HUES64 (cell line): Measurements from ENCODE around the gene ZNF736. TPM values are rescaled to one million over a fixed set of nuclear protein-coding genes. Genes with fewer than 3 reads are reported as not detected.
A peak's percentile ranks its signal among the peaks of the same experiment; 100 is the strongest.
"Not testable (repeated sequence)": the region's sequence is repeated elsewhere in the genome, so short reads cannot be mapped to it uniquely, and the experiment has no call there.

Experiments
- H3K27ac ChIP-seq: 2 replicates; pipeline ENCODE4 v1.7.0; 2013; ENCODE audit warnings: low read depth, low read length, inconsistent platforms
- H3K27me3 ChIP-seq: 2 replicates; pipeline ENCODE4 v1.6.1; 2013; ENCODE audit warnings: mild to moderate bottlenecking, low read length; ENCODE audit not compliant: insufficient read depth
- H3K36me3 ChIP-seq: 2 replicates; pipeline ENCODE4 v1.6.1; 2013; ENCODE audit warnings: mild to moderate bottlenecking, low read length; ENCODE audit not compliant: insufficient read depth
- H3K4me1 ChIP-seq: 2 replicates; pipeline ENCODE4 v1.6.1; 2013; ENCODE audit warnings: mild to moderate bottlenecking, low read length, moderate library complexity; ENCODE audit not compliant: insufficient read depth
- H3K4me3 ChIP-seq: 2 replicates; pipeline ENCODE4 v1.5.1; 2013; ENCODE audit warnings: mild to moderate bottlenecking, low read length, moderate library complexity
- H3K9ac ChIP-seq: 2 replicates; pipeline ENCODE4 v1.6.1; 2013; ENCODE audit warnings: mild to moderate bottlenecking, low read depth, low read length
- H3K9me3 ChIP-seq: 2 replicates; pipeline ENCODE4 v1.6.1; 2013; ENCODE audit warnings: low read depth, low read length; ENCODE audit not compliant: insufficient read depth
- WGBS: fragments of 150-250, 120-280 bp; methylation state at CpG from one replicate; pipeline ENCODE4 v1.1.7; 2013; ENCODE audit warnings: missing lambda C conversion rate; 5-methylcytosine and 5-hydroxymethylcytosine counted together
- polyA plus RNA-seq, 2 experiments: library from polyadenylated mRNA; stranded (reverse); fragments of 50-300 nt; gene quantifications; one replicate each; pipeline ENCODE4 v1.2.3, GENCODE V29; 2013

Gene ZNF736
- polyA plus RNA-seq (2013, experiment 1 of 2), result 4.4 TPM
- 5.3 TPM for polyA plus RNA-seq (2013, experiment 2 of 2)

- H3K27me3 ChIP-seq, result no peaks in the 10 kb centered on the region
- no peaks in the 10 kb centered on the region for H3K4me1 ChIP-seq
- peak within 1 kb of the TSS; percentile 97 for H3K4me3 ChIP-seq
- peak within 1 kb of the TSS; percentile 88 for H3K27ac ChIP-seq
- H3K9me3 ChIP-seq, result peaks cover 26% of the 10 kb centered on the region
- H3K36me3 ChIP-seq, result no peaks in the 10 kb centered on the region
- H3K9ac ChIP-seq, result peak within 1 kb of the TSS; percentile 99
- WGBS, result 49% methylated on average over 32 of the region's 33 CpGs
Measured at GRCh38 chr7:64313740-64314491, at the start of gene ZNF736. Gene ZNF736 (plus strand): TSS chr7:64313961. CDS start chr7:64314151, 190 bp downstream.

GRCh38 chr7:64266341-64266919, 47.3 kb upstream of the ZNF736 start:
- no peaks in the 10 kb centered on the region for H3K27me3 ChIP-seq
- peaks cover 89% of the 10 kb centered on the region for H3K9me3 ChIP-seq
- no peak overlapping the region for H3K9ac ChIP-seq
- H3K27ac ChIP-seq, result no peak overlapping the region
- 87% methylated on average over 1 of the region's 1 CpG for WGBS
- H3K4me1 ChIP-seq, result no peaks in the 10 kb centered on the region
- H3K36me3 ChIP-seq, result no peaks in the 10 kb centered on the region
- no peak overlapping the region for H3K4me3 ChIP-seq

GRCh38 chr7:64277630-64278029, 36.1 kb upstream of the ZNF736 start:
- Histone ChIP-seq H3K9me3 (peaks cover 85% of the 10 kb centered on the region), H3K4me3 (no peak overlapping the region), H3K36me3 (no peaks in the 10 kb centered on the region), H3K27me3 (no peaks in the 10 kb centered on the region), H3K9ac (no peak overlapping the region), H3K4me1 (no peaks in the 10 kb centered on the region), H3K27ac (no peak overlapping the region)
- WGBS, result 55% methylated on average over 2 of the region's 2 CpGs

- WGBS, result 42% methylated on average over 1 of the region's 1 CpG
- Histone ChIP-seq H3K36me3 (no peaks in the 10 kb centered on the region), H3K4me3 (no peak overlapping the region), H3K9ac (no peak overlapping the region), H3K4me1 (no peaks in the 10 kb centered on the region), H3K9me3 (peaks cover 91% of the 10 kb centered on the region), H3K27me3 (no peaks in the 10 kb centered on the region), H3K27ac (no peak overlapping the region)
Measured at GRCh38 chr7:64294701-64295420, 18.9 kb upstream of the ZNF736 start.

GRCh38 chr7:64297418-64297817, 16.3 kb upstream of the ZNF736 start:
- not testable (repeated sequence) for H3K4me3 ChIP-seq, H3K27ac ChIP-seq, H3K9ac ChIP-seq, H3K36me3 ChIP-seq, H3K4me1 ChIP-seq, H3K27me3 ChIP-seq
- H3K9me3 ChIP-seq, result peaks cover 90% of the 10 kb centered on the region
- WGBS, result 70% methylated on average over 1 of the region's 1 CpG

- Histone ChIP-seq H3K9me3 (peaks cover 68% of the 10 kb centered on the region), H3K4me1 (no peaks in the 10 kb centered on the region), H3K9ac (no peak overlapping the region), H3K36me3 (no peaks in the 10 kb centered on the region), H3K27me3 (no peaks in the 10 kb centered on the region), H3K4me3 (no peak overlapping the region), H3K27ac (no peak overlapping the region)
- 73% methylated on average over 9 of the region's 9 CpGs for WGBS
Measured at GRCh38 chr7:64300641-64301405, 12.9 kb upstream of the ZNF736 start.

GRCh38 chr7:64307254-64308015, 6.3 kb upstream of the ZNF736 start:
- no peak overlapping the region for H3K27ac ChIP-seq
- H3K36me3 ChIP-seq, result no peaks in the 10 kb centered on the region
- H3K4me1 ChIP-seq, result no peaks in the 10 kb centered on the region
- H3K9me3 ChIP-seq, result peaks cover 14% of the 10 kb centered on the region
- peak overlapping the region; percentile 66 for H3K4me3 ChIP-seq
- no peaks in the 10 kb centered on the region for H3K27me3 ChIP-seq
- H3K9ac ChIP-seq, result peak overlapping the region; percentile 83
- 62% methylated on average over 33 of the region's 33 CpGs for whole genome bisulfite sequencing

GRCh38 chr7:64308016-64308270, 5.8 kb upstream of the ZNF736 start:
- Histone ChIP-seq H3K36me3 (no peaks in the 10 kb centered on the region), H3K9me3 (peaks cover 19% of the 10 kb centered on the region), H3K27ac (no peak overlapping the region), H3K4me3 (peak overlapping the region; percentile 66), H3K27me3 (no peaks in the 10 kb centered on the region), H3K4me1 (no peaks in the 10 kb centered on the region), H3K9ac (peak overlapping the region; percentile 83)
- WGBS, result 76% methylated on average over 7 of the region's 7 CpGs

GRCh38 chr7:64310426-64310825, 3.3 kb upstream of the ZNF736 start:
- Histone ChIP-seq H3K4me1 (no peaks in the 10 kb centered on the region), H3K4me3 (no peak overlapping the region), H3K9ac (no peak overlapping the region), H3K27ac (no peak overlapping the region), H3K36me3 (no peaks in the 10 kb centered on the region), H3K9me3 (peaks cover 13% of the 10 kb centered on the region), H3K27me3 (no peaks in the 10 kb centered on the region)
- WGBS, result 68% methylated on average over 3 of the region's 3 CpGs

- no peak overlapping the region for H3K4me3 ChIP-seq
- H3K36me3 ChIP-seq, result no peaks in the 10 kb centered on the region
- H3K4me1 ChIP-seq, result no peaks in the 10 kb centered on the region
- 77% methylated on average over 2 of the region's 2 CpGs for WGBS
- H3K9me3 ChIP-seq, result peaks cover 21% of the 10 kb centered on the region
- H3K27me3 ChIP-seq, result no peaks in the 10 kb centered on the region
- no peak overlapping the region for H3K27ac ChIP-seq
- no peak overlapping the region for H3K9ac ChIP-seq
Measured at GRCh38 chr7:64312826-64313225, 935 bp upstream of the ZNF736 start.
